ENCODE measurements around the gene TAF15.

TAF15 gene

DNA sequence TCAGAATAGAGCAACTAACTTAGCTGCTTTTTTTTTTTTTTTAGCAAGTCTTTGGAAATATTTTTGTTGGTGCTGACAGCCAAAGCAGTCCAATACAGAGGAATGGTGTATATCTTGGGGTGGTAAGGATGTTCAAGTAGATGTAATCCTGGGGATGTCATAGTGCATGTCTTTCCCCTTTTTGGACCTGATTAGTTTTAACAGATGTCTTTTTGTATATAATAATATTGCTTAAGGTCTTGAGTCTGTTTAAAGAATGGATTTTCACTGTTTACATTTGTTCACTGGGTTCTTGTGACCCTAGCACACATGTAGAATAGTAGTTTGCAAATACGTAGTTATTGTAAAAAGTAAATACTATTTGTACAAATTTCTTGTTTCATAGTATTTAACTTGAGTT is 7.9 kb downstream of the TAF15 start:
- no peak for DNase-seq (ENCODE audit: low read depth in 2 of 3, low spot score in 1 of 3)

DNA sequence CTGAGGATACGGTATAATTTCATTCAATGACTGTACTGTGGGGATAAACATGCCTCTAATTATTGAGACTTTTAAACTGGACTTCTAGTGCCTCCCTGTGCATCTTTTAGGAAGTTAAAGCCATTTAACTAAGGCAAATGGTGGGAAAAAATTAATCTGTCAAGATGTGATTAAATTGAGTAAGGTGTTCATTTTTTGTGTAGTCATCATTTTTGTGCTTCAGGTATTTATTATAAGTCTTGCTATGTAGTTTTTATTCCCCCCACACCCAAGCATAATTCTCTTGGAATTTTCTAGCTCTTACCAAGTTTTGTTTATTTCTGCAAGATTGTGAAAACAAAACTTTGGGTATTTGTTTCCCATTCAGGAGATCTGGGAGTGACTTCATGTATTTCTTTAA is 10.2 kb downstream of the TAF15 start:
- no peak for DNase-seq (ENCODE audit: low read depth in 2 of 3, low spot score in 1 of 3)

DNA sequence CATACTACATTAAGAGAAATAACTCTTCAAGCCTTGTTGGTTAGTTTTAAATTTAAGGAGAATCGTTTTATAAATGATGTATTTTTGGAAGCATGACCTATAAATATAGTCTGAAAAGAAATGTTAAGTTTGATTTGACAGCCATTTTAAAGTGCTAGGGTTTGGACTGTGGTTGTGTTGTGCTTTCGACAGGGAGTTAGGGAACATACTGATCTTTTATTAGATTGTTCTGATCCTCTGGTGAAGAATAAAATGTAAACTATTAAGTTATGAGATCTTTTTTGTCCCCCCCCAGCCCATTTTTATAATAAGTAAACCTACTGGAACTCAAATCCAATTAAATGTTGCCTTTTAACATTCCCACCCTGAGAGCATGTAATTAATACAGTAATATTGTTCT is 12.0 kb downstream of the TAF15 start:
- DNase-seq (ENCODE audit: low read depth in 2 of 3, low spot score in 1 of 3), result no peak

DNA sequence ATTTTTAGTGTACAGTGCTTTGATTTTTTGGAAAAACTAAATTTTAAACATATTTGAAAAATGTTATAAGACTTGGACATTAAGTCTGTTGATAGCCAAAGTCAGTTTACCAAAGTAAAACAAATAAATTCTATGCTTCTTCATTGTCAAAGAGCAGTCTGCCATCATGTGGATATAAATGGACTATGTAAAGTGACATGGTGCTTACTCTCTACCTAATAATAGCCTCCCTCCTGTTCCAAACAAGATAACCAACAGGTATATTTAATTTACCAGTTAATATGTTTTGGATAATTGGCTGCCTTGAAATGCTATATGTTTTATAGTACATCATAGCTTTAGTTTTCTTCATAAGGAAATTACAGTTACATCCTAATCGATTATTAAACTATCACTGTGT is 15.9 kb downstream of the TAF15 start:
- DNase-seq (ENCODE audit: low read depth in 2 of 3, low spot score in 1 of 3), result no peak

DNA sequence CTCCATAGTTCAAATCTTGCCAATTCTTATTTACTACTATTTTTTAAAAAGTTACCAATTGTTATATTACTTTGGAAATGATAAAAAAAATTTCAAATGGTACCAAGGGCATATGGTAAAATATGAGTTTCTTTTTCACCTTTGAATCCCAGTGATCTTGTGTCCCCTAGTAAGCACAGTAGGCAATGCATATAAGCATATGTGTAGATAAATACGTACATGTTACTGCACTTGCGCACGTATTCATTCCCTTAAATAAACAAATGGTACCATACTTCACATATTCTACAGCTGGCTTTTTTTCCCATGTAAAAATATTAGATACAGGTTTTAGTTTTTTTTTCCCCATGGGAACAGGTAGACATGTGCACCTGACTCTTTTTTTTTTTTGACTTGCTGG is 31.8 kb downstream of the TAF15 start:
- DNase-seq (ENCODE audit: low read depth in 2 of 3, low spot score in 1 of 3), result no peak

DNA sequence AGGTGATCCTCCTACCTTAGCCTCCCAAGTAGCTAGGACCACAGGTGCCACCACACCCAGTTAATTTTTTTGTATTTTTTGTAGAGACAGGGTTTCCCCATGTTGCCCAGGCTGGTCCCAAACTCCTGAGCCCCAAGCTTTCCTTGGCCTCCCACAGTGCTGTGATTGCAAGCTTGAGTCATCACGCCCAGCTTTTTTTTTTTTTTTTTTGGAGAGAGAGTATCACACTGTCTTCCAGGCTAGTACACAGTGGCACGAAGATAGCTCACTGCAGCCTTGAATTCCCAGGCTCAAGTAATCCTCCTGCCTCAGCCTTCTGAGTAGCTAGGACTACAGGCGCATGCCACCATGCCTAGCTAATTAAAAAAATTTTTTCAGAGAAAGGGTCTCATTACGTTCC is 32.2 kb downstream of the TAF15 start:
- DNase-seq (ENCODE audit: low read depth in 2 of 3, low spot score in 1 of 3), result no peak

DNA sequence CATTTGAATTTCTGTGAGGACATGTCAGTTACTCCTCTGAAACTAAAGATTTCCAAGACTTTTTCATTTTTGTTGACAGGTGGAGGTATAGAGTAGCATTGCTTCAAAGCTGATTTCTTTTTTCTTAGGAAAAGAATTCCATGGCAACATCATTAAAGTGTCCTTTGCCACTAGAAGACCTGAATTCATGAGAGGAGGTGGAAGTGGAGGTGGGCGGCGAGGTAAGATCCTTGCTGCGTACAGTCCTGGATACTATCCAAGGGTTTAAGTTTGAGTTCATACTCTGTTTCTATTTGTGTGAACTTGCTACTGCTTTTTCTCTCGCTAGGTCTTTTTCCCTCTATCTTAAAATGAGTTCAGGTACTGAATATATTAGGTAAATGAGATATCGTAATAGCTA is 33.0 kb downstream of the TAF15 start:
- DNase-seq (ENCODE audit: low read depth in 2 of 3, low spot score in 1 of 3), result no peak

DNA sequence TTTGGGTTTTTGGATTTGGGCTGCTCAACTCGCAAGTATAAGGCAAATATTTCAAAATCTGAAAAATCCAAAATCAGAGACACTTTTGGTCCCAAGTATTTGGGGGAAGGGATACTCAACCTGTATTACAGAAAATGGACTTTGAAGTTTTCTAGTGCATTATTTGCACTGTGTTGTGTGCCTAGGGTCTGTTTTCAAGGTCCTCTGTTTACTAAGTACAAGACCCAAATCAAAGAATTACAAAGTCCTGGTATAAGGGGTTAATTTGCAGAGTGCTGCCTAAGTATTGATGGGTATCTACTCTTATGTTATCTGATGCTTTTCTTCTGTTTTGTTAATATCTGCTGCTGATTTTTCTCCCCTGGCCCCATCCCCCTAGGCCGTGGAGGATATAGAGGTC is 34.4 kb downstream of the TAF15 start:
- no peak for DNase-seq (ENCODE audit: low read depth in 2 of 3, low spot score in 1 of 3)

DNA sequence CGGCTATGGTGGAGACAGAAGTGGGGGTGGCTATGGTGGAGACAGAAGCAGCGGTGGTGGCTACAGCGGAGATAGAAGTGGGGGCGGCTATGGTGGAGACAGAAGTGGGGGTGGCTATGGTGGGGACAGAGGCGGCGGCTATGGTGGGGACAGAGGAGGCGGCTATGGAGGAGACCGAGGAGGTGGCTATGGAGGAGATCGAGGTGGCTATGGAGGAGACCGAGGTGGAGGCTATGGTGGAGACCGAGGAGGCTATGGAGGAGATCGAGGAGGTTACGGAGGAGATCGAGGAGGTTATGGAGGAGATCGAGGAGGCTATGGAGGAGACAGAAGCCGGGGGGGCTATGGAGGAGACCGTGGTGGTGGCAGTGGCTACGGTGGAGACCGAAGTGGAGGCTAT is 35.3 kb downstream of the TAF15 start:
- DNase-seq (ENCODE audit: low read depth in 2 of 3, low spot score in 1 of 3), result no peak

DNA sequence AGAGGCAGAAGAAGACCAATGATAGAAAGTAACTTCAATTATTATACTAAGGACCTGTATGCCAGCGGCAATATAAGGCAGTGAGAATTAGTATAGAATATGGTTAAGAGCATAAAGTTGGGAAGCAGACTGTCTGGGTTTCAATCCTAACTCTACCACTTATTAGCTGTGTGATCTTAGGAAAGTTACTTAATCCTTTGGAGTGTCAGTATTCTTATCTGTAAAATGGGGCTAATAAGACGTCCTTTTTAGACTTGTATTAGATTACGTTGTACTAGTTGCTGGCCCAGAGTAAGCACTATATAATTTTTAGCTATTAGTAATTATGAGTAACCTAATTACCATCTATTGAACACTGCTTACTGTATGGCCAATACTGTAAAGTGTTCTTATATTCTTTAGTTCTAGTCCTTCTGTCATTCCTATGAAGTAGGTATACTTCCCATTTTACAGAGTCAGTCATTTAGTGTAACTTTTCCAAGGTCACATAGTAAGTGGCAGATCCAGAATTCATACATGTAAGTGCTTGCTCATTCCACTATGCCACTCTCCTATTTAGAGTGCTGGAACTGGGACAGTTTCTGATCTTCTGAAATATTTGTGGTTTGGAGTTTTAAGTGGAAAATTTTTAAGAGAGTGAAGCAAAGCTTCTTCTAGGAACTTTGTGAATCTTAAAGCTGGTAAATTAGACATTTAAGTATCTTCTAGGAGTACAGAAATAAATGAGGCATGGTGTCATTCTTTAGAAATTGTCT is 36.9 kb downstream of the TAF15 start:
- no peak for DNase-seq (ENCODE audit: low read depth in 2 of 3, low spot score in 1 of 3)

DNA sequence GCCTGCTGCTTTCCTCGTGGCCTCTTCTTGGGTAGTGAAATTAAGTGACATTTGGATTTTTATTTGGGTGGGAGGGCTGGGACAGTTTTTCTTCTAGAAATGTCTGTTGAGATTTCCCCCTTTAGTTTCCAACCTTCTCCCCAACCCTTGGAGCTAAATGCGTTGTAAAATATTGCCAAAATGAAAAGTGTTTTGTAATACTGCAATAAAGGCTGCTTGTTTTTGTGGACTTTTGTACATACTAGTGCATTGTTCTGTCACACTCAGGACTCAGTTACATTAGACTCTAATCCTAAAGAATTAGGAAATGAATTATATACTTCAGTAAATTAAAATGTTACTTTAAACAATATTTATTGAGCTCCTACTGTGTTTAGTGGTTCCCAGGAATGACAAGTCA is 37.7 kb downstream of the TAF15 start:
- DNase-seq (ENCODE audit: low read depth in 2 of 3, low spot score in 1 of 3), result no peak

DNA sequence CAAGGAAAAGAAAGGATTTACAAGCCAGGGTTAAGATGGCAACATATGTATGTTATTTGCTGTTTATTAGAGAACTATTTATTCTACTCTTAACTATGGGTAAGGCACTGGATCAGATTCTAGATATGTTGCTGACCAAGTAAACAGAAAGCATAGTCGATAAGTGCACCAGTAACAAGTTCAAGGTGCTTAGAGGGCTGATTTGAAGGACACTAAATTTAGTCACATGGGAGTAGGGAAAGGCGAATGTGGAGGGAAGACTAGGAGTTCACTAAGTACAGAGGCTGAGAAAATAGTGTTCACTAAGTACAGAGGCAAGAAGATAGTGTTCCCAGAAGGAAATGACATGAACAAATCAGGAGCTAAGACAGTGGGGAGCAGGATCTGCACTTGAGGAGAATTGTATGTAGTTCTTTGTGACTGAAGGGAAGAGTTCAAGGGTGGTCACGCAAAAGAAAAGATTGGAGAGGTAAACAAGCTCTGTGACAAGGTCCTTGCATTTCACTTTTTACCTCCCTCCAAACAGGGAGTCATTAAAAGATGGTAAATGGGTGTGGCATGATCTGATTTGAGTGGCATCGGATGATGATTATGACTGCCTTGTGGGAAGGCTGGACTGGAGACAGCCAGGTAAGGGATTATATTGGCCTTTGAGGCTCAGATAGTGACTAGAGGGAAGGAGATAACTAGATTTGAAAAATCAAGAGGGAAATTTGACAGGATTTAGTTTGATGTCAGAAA is 38.5 kb downstream of the TAF15 start:
- DNase-seq (ENCODE audit: low read depth in 2 of 3, low spot score in 1 of 3), result no peak

DNA sequence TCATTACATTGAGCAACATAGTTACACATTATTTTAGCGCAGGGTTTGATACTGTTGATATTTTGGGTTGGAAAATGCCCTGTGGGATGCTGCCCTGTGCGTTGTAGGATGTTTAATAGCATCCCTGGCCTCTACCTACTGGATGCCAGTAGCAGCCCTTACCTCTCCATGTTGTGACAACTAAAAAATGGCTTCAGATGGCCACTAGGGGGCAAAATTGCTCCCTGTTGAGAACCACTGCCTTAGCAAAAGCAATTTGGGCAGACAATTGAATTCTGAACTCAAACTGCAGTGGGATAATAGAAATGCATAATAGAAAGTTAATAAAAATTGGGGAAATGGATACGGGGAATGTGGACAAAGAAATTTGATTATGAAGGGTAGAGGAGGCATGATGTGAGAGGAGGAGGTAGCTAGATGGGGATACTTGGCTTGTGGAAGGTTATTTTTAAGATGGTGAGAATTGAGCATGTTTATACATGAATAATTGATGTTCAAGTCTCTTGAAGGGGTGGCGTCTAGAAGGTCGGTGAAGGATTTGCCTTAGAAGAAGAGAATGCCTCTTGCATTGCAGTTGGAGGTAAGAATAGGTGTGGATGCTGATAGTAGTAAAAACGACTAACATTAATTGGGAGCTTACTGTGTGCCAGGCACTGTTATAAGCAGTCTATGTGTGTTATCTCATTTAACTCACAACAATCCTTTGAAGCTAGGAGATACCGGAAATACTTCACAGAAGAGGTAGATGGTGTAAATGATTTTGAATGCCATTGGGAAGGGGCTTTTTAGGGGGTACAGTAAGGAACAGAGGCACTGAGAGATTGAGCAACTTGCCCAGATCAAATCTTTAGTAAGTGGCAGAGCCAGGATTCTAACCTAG is 40.4 kb downstream of the TAF15 start:
- peak; percentile 19 to 59 (median 25) for DNase-seq (ENCODE audit: low read depth in 2 of 3, low spot score in 1 of 3)

DNA sequence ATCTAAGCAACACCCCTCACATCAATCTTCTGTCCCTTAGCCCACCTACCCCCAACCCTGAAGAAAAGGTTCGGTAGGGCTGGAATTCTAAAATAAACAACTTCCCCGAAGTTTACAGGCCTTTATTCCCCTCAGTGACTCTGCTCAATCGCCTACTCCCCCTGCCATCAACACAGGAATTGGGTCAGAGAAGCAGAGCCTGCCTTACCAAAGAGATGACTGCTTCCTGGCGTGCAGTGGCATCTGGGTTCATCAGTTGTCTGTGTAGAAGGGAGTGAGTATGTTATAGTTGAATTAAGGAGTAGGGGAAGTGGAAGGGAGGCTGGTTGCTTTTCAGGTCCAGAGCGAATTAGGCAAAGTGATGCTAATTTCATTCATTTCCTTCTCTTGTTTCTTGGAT is 46.7 kb downstream of the TAF15 start:
- DNase-seq (ENCODE audit: low read depth in 2 of 3, low spot score in 1 of 3), result no peak

DNA sequence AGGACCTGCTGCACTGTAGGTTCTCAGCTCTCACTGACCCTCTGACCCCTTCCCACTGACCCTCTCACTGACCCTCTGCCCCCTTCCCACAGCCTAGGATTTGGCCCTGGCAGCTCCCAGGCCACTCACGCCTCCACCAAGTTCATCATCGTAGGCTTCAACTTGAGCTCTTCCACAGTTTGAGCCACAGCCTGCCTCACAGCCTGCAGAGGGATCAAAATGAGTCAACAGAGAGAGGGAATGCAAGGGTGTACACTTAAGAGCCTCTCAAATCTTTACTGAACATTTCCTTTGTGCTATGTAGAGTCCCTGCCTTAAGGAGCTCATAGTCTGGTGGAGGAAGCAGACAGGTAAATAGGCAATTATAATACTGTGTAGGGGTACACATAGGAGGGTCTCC is 47.3 kb downstream of the TAF15 start:
- DNase-seq (ENCODE audit: low read depth in 2 of 3, low spot score in 1 of 3), result no peak

DNA sequence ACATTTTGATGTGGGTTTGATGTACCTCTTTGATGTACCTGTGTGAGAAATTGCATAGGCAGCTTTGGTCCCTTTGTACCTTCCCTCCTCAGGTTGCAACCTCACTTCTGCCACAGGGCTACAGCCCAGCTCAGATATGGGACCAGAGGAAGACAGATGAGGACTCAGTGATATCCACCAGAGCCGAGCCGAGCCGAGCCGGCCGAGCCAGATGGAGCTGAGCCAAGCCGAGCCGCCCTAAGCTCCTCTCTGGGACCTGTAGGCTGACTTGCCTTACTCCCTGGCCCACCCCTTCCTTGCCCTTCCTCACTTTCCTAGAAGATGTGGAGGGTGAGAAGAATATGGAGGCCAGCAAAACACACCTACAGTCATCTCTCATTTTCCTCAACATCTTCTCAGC is 55.6 kb downstream of the TAF15 start:
- no peak for DNase-seq (ENCODE audit: low read depth in 2 of 3, low spot score in 1 of 3)

DNA sequence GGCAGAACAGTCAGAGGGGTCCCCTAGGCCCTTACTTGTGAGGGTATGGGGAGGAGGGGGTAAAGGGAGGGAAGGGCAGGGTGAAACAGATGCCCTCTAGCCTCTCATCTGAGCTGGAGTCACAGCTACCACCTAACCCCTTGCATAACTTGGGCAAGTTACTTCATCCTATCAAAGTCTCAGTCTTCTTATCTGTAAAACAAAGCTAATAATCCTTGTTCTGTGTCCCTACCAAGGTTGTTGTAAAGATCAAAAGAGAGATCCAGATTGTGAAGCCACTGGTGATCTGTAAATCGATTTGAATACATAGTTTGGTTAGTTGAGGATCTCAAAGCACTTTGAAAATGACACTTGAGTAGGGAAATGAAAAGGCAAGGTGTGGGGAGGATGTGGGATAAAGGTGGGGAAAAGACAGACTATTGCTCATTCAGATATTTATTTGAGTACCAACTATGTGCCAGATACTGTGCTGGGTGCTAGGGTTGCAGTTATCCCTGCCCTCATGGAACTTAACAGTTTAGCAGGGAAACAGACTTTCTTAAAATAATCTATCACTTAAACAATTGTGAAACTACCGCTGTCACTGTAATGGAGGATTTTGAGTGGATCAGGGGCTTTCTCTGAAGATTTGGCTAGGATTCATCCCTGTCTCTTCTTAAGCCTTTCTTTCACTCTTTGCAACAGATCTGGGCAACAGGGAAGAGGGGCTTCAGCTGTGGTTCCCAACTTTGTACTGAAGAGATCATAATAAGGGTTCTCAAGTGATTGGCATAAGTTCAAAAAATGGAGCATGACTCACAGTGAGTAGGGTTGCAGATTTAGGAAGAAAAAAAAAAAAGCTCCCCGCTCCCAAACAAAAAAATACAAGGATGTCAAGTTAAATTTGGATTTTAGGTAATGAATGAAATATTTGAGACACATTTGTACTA is 56.4 kb downstream of the TAF15 start:
- no peak for DNase-seq (ENCODE audit: low read depth in 2 of 3, low spot score in 1 of 3)

DNA sequence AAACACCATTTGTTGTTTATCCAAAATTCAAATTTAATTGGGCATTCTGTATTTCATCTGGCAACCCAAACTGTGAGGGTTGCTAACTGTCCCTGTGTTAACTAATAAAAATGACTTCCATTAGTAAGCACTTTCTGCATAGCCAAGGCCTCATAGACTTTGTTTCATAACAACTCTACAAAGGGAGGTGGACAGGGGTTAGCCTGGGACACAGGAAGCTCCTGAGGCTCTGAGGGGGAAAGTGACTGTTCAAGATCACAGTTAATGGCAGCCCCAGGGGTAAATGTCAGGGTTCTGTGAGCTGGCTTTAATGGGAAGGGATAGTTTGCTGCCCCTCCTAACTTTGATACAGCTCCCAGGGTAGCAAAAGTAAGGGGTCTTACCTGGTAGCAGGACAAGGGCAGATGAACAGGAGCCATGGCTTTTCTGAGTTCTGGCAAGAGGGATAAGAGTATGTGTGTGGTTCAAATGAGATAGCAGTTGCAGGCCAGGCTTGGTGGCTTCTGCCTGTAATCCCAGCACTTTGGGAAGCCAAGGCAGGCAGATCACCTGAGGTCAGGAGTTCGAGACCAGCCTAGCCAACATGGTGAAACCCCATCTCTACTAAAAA is 57.2 kb downstream of the TAF15 start:
- no peak for DNase-seq (ENCODE audit: low read depth in 2 of 3, low spot score in 1 of 3)

DNA sequence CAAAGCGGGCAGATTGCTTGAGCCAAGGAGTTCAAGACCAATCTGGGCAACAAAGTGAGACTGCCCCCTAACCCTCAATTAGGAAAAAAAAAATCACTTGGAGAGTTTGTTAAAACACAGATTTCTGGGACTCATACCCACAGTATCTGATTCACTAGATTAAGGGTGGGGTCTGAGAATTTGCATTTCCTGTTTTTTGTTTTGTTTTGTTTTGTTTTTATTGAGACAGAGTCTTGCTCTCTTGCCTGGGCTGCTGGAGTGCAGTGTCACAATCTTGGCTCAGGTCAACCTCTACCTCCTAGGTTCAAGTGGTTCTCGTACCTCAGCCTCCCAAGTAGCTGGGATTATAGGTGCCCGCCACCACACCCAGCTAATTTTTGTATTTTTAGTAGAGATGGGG is 58.3 kb downstream of the TAF15 start:
- no peak for DNase-seq (ENCODE audit: low read depth in 2 of 3, low spot score in 1 of 3)

DNA sequence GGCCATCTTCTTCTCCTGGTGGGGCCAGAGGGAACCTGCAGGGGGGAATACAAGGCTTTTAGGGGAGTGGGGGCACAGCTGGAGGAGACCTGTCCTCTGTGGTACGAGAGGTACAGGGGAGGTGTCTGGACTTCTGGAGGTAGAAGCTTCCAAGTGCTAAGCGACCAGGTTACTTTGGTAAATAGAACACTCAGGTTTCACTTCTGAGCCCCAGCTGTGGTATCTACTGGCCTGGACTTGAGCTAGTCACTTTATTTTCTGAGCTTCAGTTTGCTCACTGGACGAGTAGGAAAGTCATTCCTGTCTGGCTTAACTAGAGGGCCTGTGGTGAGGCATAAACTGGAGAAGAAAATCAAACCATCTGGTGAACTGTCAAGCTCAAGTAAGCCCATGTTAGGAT is 59.5 kb downstream of the TAF15 start, which contains the start of gene HEATR9:
TSS of gene HEATR9 (minus strand) at position 155 of the 400 bp plus-strand sequence. CDS start at position 6, 149 bp downstream.
- no peak for DNase-seq (ENCODE audit: low read depth in 2 of 3, low spot score in 1 of 3)
